HG03097 (cell line): Measurements from ENCODE around the gene C10orf95.
"Not testable (repeated sequence)": the region's sequence is repeated elsewhere in the genome, so short reads cannot be mapped to it uniquely, and the experiment has no call there.

ENCODE experiments used
- ATAC-seq: cut with Tn5 transposase; IDR thresholded peaks from one replicate; pipeline ENCODE4 v1.9.1; 2021; ENCODE audit not compliant: unreplicated experiment, low FRiP score

C10orf95 gene, protein sequence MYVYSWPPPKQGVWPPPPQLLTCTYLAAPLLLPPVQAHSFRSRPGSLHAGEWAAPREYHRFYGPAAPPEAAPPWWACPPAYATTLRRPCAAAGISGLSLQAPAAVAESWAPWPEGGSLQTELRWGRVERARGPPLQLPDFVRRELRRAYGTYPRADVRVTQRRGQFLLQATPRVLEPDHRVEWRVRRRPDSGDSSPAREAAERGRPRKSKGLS

DNA sequence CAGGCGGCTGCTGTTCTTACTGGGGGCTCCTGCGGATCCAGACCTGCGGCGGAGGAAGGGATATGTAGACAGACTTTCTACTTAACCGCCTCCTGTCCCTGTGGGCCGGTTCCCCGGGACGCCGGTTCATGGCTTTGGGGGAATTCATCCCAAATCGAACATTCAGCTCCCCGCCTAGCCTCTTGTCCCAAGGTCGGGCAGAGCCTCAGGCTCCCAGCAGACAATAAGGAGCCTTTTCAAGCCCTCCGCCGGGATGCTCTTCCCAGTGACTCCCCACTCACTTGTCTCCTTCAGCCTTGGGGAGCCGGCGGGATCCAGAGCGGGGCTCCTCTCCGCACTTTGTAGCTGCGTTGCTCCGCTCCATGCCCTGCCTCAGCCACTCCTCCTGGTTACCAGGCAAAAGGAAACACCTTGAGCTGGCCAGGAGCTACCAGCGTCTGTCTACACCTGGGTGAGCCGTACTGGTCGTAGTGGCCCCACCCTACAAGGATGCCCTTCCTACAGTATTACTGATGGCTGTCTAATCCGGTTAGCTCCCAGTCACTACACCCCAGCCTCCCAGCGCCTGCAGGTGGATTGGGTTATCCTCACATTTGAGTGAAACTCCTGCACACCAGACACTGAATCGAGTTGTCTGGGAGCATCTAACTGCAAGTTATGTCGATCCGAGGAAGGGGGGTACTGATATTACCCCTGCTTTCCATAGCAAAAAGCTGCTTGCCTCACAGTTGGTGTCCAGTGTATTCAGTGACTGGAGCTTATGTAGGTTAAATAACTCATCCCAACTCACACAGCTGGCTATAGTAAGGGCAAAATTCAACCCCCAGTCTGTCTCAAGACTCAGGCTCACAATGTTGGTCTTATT, at the start of gene C10orf95:
Gene C10orf95 (minus strand): TSS at position 439 of the 865 bp plus-strand sequence. CDS start 450 bp downstream, outside the sequence.
- ATAC-seq, result no peak

DNA sequence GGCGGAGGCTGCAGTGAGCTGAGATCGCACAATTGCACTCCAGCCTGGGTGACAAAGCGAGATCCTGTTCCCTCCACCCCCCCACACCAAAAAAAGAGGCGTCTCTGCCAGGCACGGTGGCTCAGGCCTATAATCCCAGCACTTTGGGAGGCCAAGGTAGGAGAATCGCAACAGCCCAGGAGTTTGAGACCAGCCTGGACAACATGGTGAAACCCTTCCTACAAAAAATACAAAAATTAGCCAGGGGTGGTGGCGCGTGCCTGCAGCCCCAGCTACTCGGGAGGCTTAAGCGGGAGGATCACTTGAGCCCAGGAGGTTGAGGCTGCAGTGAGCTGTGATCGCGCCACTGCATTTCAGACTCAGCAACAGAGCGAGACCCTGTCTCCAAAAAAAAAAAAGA, 49.3 kb upstream of the C10orf95 start:
- not testable (repeated sequence) for ATAC-seq

DNA sequence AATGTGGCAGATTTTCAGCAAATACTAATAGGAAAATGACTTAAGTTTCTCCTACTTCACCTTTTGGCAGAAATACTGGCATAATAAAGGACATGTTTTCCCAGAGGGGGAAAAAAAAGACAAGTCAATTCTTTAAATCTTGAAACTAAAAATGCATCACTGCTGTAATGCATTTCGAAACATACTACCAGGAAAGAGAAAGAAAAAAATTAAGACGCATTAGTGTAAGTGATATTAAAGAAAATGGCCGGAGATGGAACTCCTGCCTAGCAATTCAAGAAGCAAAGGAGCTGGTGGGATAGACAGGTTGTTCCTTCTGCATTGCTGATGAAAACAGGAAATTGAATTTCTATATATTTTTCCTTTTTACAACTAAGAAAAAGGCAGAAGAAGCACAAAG, 48.0 kb upstream of the C10orf95 start:
- ATAC-seq, result no peak

DNA sequence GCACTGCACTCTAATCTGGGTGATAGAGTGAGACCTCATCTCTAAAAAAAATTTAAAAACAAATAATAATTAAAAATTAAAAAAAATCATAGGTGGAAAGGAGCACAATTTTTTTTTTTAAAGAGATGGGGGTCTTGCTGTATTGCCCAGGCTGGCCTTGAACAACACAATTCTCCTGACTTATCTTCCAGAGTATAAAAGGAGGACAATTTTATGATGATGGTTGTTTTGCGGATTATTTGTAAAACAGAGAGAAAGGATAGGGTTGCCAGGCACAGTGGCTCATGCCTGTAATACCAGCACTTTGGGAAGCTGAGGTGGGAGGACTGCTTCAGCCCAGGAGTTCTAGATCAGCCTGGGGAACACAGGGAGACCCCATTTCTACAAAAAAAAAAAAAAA, 46.2 kb upstream of the C10orf95 start:
- ATAC-seq, result no peak

DNA sequence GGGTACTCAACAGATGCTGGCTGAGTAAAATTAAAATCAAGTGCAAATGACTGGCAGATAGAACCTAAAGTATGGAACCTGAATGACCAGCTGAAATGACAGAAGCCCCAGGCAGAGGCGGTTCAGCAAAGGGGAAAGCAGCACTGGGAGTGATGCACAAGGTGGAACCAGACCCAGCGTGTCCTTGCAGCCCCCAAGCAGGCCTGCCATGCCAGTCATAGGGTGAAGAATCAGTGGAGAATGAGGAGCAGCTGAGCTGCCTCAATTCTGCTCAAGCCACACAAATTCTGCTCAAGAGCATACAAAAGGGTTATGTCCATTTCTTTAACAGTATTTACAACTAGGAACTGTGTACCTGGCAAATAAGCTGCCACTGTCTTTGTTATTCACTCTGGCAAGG, 42.4 kb upstream of the C10orf95 start:
- ATAC-seq, result no peak

DNA sequence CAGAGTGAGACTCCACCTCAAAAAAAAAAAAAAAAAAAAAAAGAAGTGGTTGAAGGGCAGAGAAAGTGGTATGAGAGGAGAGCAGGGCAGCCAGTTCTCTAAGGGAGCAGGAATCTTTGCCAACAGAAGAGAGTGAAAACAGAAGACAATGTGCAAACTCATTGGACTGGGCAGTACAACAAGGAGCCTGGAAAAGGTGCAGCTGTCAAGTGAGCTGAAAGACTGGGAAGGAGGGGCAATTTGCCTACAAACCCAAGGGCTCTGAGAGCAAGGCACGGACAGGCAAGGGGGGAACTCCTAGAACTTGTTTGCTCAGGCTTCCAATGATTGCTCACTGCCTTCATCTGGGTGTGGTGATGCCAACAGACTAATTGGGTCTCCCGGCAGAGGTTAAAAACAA, 41.6 kb upstream of the C10orf95 start:
- no peak for ATAC-seq

DNA sequence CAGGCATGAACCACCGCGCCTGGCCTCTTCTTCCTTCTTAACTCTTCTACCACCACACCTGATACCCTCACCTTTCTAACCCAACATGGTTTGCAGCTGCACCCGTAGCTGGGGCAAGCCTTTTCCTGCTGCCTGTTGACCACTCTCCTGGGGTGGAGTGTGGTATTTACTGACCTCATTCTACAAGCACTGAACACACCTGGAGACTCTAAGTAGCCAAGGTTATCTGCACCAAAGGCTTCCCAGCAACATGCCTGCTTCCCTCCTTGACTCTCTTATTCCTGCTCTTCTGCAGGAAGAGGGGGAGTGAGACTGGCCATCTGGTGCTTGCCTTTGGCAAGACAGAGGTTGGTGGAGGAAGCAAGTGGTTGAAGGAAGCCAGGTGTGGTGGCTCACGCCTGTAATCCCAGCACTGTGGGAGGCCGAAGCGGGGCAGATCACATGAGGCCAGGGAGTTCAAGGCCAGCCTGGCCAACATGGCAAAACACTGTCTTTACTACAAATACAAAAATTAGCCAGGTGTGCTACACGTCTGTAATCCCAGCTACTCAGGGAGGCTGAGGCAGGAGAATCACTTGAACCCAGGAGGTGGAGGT, 41.1 kb upstream of the C10orf95 start:
- ATAC-seq, result no peak

DNA sequence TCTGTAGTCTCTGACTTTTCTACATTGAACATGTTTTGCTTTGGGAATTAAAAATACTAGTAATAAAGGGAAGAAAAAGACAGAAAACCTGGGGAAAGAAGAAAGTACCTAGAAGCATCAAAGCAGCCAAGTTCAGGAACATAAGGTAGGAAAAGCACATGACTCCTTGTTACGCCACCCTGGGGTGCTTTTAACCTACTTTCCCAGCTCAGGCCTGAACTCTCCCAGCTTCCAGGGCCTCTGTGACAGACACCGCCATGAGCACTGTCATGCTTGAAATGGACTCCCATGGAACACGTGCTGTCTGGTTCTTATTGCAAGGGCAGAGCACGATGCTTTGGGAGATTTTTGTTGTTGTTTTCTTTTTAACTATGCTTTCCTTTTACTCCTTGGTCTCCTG, 39.8 kb upstream of the C10orf95 start:
- ATAC-seq, result no peak

DNA sequence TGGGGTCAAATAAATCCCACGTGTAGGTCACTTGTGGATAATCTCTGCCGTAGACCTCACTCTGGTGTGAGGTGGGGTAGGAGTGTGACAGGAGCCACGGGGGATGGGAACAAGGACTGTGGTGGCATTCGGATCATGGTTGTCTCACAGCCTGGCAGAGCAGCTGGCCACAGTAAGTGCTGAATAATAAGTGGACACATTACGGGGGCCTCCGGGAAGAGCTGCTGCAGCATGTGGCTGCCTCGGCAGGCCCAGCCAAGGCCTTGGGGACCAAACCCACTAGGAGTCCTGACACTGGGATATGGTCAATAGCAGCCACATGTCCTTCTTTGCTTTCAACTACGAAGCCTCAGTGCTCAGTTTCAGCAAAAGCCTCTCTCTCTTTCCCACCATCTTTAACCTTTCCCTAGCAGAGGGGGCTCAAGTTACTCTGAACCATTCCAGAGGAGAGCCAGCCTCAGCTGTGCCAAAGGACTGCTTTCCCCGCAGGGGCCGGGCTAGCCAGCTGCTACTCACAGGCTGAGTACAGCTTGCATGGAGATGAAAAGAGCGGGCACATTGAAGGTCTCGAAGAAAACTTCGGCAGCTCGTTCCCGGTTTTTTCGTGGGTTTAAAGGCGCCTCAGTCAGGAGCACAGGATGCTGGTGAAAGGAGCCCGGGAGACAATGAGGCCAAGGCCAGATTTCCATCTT, 33.9 kb upstream of the C10orf95 start:
- no peak for ATAC-seq

DNA sequence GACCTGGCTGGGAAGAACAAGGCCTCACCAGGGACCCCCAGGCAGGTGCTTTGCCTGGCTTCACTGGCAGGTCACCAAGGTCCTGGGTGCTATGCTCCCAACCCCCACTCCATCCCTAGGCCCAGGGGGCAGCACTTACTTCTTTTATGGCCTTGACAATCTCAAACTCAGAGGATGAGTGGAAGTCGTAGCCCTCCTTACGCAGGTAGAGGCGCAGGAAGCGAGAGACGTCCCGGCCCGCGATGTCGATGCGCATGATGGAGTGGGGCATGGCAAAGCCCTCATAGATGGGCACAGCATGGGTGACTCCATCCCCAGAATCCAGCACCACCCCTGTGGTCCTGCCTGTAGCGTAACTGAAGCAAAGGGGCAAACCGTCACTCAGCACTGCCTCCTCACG, 32.7 kb upstream of the C10orf95 start:
- ATAC-seq, result no peak

DNA sequence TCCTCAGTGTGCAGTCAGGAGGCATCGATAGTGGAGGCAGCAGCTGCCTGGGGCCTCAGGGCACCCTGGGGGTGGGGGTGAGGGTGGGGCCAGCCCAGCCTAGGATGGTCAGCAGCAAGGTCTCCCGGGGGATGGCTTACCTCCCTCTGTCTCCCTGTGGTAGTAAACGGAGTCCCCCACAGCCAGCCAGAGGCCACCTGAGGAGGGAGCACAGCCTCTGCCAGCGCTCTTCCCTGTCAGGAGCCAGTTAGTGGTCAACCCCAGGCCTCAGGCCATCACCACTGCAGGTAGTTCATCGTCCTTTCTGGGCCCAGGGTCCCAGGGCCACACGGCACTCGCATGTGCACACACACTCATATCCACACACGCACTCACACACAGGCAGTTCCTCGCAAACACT, 29.1 kb upstream of the C10orf95 start:
- no peak for ATAC-seq

DNA sequence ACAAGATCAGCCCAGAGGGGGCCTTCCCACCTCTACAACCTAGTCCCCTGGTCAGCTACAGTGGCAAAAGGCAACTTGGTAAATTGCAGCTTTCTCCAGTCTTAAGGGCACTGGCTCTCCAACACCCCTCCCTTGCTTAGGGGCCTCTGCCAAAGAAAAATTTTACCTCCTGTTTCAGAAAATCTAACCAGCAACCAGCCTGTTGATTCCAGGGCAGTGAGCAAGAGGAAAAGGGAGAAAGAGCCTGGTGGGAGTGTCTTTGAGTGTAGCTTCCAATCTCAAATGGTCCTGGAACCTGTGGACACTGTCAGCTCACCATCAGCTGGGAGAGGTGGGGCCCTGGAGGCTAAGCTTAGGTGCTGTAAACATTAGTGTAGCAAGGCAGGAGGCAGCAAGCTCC, 28.3 kb upstream of the C10orf95 start:
- no peak for ATAC-seq

DNA sequence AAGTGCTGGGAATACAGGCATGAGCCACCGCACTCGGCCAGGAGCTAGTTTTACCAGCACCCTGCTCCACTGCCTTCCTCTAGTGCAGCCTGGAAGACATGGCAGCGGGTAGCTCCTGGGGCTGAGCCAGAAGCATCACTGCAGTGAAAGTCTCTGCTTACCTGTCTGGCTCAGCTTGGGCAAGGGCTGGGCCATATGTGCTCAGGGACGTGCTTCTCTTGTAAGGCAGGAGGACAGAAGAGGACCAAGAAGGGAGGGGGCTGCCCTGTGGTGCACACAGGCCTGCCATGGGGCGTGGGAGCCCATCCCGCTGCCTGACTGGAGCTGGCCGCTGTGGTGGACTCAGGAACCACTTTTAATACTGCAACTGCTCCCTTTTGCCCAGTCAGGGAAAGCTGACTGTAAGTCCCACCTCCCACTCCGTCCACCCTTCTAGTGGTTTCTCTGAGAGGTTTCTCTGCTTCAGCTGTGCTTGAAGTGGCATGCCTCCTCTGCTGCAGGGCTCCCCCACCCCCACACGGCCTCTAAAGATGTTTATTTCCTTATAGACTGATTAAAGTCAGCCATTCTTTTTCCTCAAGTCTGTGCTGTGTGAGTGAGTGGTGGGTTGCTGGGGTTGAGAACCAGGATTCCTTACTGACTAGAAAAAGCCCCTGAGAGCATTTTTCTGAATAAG, 25.3 kb upstream of the C10orf95 start:
- no peak for ATAC-seq

DNA sequence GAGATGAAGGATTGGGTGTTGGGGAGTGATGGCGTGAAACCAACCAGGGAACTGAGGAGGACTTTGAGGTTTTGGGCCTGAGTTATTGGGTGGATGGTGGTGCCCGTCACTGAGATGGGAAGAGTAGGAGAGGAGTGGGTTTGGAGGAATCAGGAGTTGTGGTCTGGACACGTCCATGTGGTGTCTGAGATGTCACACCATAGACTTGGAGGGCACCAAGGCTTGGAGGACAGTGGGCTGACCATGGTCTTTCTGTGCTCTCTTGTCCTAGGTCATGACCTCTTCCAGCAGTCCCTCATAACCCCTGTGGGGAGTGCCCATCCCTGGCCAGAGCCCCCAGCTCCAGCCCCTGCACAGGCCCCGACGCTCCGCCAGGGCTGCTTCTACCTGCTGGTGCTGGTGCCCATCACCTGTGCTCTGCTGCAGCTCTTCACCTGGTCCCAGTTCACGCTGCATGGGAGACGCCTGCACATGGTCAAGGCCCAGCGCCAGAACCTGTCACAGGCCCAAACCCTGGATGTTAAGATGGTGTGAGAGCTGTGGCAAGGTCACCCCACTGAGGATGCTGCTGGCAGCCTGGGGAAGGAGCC, 24.2 kb upstream of the C10orf95 start:
- no peak for ATAC-seq

DNA sequence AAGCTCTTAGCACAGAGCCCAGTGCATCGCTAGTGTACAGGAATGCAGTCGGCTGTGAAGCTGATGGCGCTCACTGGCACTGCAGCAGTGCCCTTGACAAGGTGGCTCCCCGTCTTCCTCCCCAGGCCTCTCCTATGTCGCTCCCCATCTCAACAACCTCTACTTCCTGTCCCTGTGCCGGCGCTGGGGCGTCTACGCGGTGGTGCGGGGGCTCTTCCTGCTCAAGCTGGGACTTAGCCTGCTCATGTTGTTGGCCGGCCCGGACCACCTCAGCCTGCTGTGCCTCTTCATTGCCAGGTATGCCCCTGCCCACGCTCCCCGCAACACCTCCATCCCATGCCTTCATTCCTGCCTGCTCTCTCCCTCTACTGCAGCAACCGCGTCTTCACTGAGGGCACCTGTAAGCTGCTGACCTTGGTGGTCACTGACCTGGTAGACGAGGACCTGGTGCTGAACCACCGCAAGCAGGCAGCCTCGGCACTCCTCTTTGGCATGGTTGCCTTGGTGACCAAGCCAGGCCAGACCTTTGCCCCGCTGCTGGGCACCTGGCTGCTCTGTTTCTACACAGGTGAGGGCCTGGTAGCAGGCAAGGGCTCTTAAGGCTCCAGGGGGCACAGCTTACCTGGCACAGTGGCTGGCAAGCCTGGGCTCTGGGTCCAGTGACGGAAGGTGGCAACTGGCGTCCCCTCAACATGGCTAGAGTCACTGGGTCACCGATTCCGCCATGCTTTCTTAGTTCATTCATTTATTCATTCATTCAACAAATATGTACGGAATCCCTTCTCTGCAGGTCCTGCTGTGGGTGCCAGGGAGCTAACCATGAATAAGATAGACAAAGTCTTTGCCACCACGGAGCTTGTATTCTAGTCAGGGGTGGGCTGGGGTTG, 22.3 kb upstream of the C10orf95 start:
- ATAC-seq, result no peak

DNA sequence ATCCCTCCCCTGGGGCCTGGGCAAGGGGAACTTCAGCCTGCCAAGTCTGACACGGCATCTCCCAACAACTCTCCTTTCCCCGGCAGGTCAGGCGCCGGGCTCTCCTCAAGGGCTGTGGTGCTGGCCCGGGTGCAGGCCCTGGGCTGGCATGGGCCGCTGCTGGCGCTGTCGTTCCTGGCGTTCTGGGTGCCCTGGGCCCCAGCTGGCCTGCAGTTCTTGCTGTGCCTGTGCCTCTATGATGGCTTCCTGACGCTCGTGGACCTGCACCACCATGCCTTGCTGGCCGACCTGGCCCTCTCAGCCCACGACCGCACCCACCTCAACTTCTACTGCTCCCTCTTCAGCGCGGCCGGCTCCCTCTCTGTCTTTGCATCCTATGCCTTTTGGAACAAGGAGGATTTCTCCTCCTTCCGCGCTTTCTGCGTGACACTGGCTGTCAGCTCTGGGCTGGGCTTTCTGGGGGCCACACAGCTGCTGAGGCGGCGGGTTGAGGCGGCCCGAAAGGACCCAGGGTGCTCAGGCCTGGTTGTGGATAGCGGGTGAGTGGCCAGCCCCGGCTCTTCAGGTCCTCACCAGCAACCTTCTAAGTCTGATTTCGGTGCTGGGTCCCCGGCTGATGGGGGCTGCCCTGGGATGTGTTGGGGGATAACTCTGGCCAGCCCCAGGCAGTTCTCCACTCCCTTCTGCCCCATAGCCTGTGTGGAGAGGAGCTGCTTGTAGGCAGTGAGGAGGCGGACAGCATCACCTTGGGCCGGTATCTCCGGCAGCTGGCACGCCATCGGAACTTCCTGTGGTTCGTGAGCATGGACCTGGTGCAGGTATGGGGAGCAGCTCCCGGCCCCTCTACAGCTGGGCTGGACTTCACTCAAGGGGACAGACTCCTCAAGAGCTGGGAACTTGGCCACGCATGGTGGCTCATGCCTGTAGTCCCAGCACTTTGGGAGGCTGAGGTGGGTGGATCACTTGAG, 19.5 kb upstream of the C10orf95 start:
- ATAC-seq, result no peak

DNA sequence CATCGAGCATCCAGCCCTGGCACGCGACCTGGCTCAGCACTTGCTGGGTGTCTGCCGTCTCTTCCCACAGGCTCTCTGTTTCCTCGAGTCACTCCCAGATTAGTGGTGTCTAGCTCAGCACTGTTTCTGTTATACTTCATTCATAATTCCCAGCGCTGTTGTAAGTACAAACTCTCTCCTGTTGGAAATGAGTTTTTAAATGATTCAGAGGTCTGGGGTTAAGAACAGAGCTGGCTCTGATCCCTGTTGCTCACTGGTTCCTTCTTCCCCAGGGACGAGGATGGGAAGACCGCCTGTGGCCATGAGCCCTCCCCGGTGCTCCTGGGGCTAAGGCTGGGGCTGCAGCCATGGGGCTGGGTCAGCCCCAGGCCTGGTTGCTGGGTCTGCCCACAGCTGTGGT, 17.3 kb upstream of the C10orf95 start:
- ATAC-seq, result no peak

DNA sequence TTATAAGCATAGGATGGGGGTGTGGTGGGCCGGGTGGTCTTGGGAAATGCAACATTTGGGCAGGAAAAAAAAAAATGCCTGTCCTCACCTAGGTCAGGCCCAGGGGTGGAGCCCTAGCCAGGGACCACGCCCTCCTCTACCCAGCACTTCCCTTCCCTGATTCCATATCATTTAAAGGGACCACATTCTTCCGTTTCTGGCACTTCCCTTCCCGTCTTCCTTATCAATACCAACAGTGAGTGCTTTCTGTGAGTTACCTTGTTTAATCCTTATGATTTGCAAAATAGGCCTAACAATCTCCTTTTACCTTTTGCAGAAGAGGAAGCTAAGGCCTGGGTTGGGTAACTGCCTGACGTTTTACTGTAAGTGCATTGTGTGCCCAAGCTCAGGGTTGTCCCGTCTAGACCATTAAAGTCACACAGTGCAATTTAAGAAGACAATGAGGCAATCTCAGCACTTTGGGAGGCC, 16.7 kb upstream of the C10orf95 start:
- no peak for ATAC-seq
